ENCODE measurements around the gene ACOT8. TPM values are rescaled to one million over a fixed set of nuclear protein-coding genes. Genes with fewer than 3 reads are reported as not detected.

ACOT8 gene
- polyA plus RNA-seq, 1 experiment = 27.0 TPM

DNA sequence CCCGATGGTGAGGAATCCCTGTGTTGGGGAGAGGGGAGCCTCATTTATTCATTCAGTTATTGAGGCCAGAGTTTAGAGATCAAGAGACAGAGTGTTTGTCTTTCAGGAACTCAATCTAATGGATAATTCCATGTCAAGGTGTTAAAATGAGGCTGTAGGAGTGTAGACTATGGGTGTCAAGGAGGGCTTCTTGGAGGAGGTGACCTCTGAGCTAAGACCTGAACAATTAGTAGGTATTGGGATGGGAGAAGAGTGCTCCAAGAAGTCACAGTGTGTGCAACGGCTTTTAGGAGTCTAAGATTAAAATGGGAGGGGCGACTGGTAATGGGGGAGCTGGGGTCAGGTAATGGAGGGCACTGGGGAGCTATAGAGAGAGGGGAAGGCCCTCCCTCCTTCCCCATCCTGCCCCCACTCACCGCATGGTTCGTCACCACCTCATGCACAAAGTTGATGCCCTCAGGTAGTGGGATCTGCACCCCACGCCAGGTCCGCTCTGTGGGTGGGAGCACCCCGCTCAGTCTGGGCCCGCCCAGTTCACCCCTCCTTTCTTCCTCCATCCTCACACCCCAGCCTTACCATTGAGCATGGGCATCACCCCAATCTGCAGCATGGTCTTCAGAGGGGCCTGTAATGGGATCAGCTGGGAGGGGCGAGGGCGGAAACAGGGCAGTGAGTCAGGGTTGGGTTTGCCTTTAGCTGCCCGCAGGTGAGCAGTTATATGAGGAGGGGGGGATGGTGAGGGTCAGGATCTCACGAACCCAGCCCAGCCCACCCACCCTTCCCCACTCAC lies 42.0 kb upstream of the ACOT8 start:
- DNase-seq (ENCODE audit: low read depth, low spot score) = no peak
- Histone ChIP-seq H3K9me3 (ENCODE audit: control insufficient read depth, insufficient read depth, low read length) (no peaks in the 10 kb centered on the region; the same call in 1 of the 2 replicates), H3K4me3 (ENCODE audit: low read depth, low read length) (no peak overlapping the region), H3K27me3 (ENCODE audit: control insufficient read depth, insufficient read depth, low read length) (no peaks in the 10 kb centered on the region), H3K27ac (ENCODE audit: low read depth, low read length) (no peak overlapping the region)
- POLR2A ChIA-PET = interaction anchor here (0.7 to 1.4 kb wide), 3 partner anchors 36 to 1586 kb away, joined by 3 to 7 read pairs (median 6); no protein-coding TSS in a partner anchor
- TF ChIP-seq, protein P1, sequence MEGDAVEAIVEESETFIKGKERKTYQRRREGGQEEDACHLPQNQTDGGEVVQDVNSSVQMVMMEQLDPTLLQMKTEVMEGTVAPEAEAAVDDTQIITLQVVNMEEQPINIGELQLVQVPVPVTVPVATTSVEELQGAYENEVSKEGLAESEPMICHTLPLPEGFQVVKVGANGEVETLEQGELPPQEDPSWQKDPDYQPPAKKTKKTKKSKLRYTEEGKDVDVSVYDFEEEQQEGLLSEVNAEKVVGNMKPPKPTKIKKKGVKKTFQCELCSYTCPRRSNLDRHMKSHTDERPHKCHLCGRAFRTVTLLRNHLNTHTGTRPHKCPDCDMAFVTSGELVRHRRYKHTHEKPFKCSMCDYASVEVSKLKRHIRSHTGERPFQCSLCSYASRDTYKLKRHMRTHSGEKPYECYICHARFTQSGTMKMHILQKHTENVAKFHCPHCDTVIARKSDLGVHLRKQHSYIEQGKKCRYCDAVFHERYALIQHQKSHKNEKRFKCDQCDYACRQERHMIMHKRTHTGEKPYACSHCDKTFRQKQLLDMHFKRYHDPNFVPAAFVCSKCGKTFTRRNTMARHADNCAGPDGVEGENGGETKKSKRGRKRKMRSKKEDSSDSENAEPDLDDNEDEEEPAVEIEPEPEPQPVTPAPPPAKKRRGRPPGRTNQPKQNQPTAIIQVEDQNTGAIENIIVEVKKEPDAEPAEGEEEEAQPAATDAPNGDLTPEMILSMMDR (IDR thresholded peaks at IDR 0.05; ENCODE audit: low read depth, low read length) = no peak
- CTCF ChIA-PET = interaction anchor here (1.4 kb wide), 1 partner anchor 9 kb away, joined by 7 read pairs; no protein-coding TSS in a partner anchor

DNA sequence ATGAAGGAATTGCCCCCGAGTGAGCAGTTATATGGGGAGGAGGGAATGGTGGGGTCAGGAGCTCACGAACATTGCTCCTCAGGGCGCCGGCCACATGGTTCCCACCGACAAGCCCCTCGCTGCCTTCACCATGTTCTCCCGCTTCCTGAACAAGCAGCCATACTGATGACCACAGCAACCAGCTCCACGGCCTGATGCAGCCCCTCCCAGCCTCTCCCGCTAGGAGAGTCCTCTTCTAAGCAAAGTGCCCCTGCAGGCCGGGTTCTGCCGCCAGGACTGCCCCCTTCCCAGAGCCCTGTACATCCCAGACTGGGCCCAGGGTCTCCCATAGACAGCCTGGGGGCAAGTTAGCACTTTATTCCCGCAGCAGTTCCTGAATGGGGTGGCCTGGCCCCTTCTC lies 41.1 kb upstream of the ACOT8 start:
- DNase-seq (ENCODE audit: low read depth, low spot score) = no peak

GRCh38 chr20:45897692-45898091 lies 40.5 kb upstream of the ACOT8 start:
- CTCF ChIA-PET = interaction anchor here (1.4 kb wide), 2 partner anchors 8 to 72 kb away, joined by 5 to 7 read pairs; no protein-coding TSS in a partner anchor

More for the DNA sequence above, 41.1 kb upstream of the ACOT8 start:
- Histone ChIP-seq H3K27me3 (ENCODE audit: control insufficient read depth, insufficient read depth, low read length) (no peaks in the 10 kb centered on the region), H3K27ac (ENCODE audit: low read depth, low read length) (no peak overlapping the region), H3K4me3 (ENCODE audit: low read depth, low read length) (no peak overlapping the region), H3K9me3 (ENCODE audit: control insufficient read depth, insufficient read depth, low read length) (no peaks in the 10 kb centered on the region; the same call in 1 of the 2 replicates)
- ChIA-PET CTCF (interaction anchor here (1.4 kb wide), 1 partner anchor 8 kb away, joined by 7 read pairs; no protein-coding TSS in a partner anchor), POLR2A (interaction anchor here (1.4 kb wide), 1 partner anchor 37 kb away, joined by 3 read pairs; no protein-coding TSS in a partner anchor)
- TF ChIP-seq, protein P1 (IDR thresholded peaks at IDR 0.05; ENCODE audit: low read depth, low read length) = no peak

GRCh38 chr20:45897289-45897688 lies 40.1 kb upstream of the ACOT8 start:
- Histone ChIP-seq H3K9me3 (ENCODE audit: control insufficient read depth, insufficient read depth, low read length) (no peaks in the 10 kb centered on the region; the same call in 1 of the 2 replicates), H3K4me3 (ENCODE audit: low read depth, low read length) (no peak overlapping the region), H3K27me3 (ENCODE audit: control insufficient read depth, insufficient read depth, low read length) (no peaks in the 10 kb centered on the region), H3K27ac (ENCODE audit: low read depth, low read length) (no peak overlapping the region)
- TF ChIP-seq, protein P1 (IDR thresholded peaks at IDR 0.05; ENCODE audit: low read depth, low read length) = no peak
- POLR2A ChIA-PET = no interaction called here
- no peak for DNase-seq (ENCODE audit: low read depth, low spot score)
- CTCF ChIA-PET = interaction anchor here (1.4 kb wide), 1 partner anchor 72 kb away, joined by 5 read pairs; no protein-coding TSS in a partner anchor

More at GRCh38 chr20:45897692-45898091, 40.5 kb upstream of the ACOT8 start:
- no peak overlapping the region for H3K27ac ChIP-seq (ENCODE audit: low read depth, low read length)
- H3K9me3 ChIP-seq (ENCODE audit: control insufficient read depth, insufficient read depth, low read length) = no peaks in the 10 kb centered on the region; the same call in 1 of the 2 replicates
- TF ChIP-seq, protein P1 (IDR thresholded peaks at IDR 0.05; ENCODE audit: low read depth, low read length) = no peak
- H3K4me3 ChIP-seq (ENCODE audit: low read depth, low read length) = no peak overlapping the region
- POLR2A ChIA-PET = interaction anchor here (1.4 kb wide), 1 partner anchor 37 kb away, joined by 3 read pairs; no protein-coding TSS in a partner anchor
- DNase-seq (ENCODE audit: low read depth, low spot score) = no peak
- no peaks in the 10 kb centered on the region for H3K27me3 ChIP-seq (ENCODE audit: control insufficient read depth, insufficient read depth, low read length)

All from AG04450 (cell line).